K562 (cell line): Measurements from ENCODE around the gene KIAA2012.

Source experiments
- CTCFL ChIP-seq: IDR thresholded peaks from 2 replicates; pipeline ENCODE4 v1.6.1; 2011; ENCODE audit warnings: borderline replicate concordance, low read depth, mild to moderate bottlenecking, moderate library complexity, low read length; ENCODE audit not compliant: insufficient read depth, poor library complexity, severe bottlenecking
- ILK ChIP-seq: fragments of 450-650 bp; IDR thresholded peaks from 2 replicates; pipeline ENCODE4 v1.6.1; 2016; ENCODE audit warnings: missing genetic modification characterization, low read depth, mild to moderate bottlenecking, missing compliant biosample characterization, moderate library complexity, borderline replicate concordance
- ZBTB17 ChIP-seq: fragments of 450-650 bp; formaldehyde crosslinking; IDR thresholded peaks from 2 replicates; pipeline ENCODE4 v1.4.0; 2020; ENCODE audit warnings: mild to moderate bottlenecking

- TF ChIP-seq ZBTB17 (CRISPR knock-in tag) (no peak), ILK (tag) (no peak), CTCFL (no peak)
These were observed 88.2 kb downstream of the KIAA2012 start for GRCh38 chr2:202161151-202161835.
